ENCODE measurements around the gene MANBA. TPM values are rescaled to one million over a fixed set of nuclear protein-coding genes. Genes with fewer than 3 reads are reported as not detected.
"Not testable (repeated sequence)": the region's sequence is repeated elsewhere in the genome, so short reads cannot be mapped to it uniquely, and the experiment has no call there.

Gene MANBA
- total and polyA plus RNA-seq, 4 donors: 14.2 to 36.6 (median 24.5) TPM

DNA sequence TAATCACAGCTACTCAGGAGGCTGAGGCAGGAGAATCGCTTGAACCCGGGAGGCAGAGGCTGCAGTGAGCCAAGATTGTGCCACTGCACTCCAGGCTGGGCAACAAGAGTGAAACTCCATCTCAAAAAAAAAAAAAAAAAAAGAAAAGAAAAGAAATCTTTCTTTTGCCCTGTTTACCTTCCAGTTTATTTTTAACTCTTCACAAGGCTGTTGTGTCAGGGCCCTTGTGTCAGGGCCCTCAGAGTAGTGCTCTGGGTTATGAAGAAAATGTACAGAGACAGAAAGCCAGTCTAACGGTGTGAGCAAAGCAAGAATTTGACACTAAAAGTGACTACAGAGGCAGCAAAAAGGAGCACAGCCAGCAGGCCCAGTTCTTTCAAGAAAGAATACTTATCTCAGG lies 47.0 kb downstream of the MANBA start:
- H3K4me1 ChIP-seq (ENCODE audit: control insufficient read depth, insufficient read depth, low read length); DNase-seq (ENCODE audit: low read depth in 4 of 6, low spot score in 6 of 6); H3K27me3 ChIP-seq (ENCODE audit: control insufficient read depth, insufficient read depth, low read length); H3K9me3 ChIP-seq (ENCODE audit: control insufficient read depth, insufficient read depth, low read length); H3K4me3 ChIP-seq (ENCODE audit: low read depth, low read length); H3K36me3 ChIP-seq (ENCODE audit: control insufficient read depth, insufficient read depth, low read length); H3K27ac ChIP-seq (ENCODE audit: low read depth, low read length): not testable (repeated sequence)
- WGBS (ENCODE audit: insufficient coverage): 100% methylated on average over 2 of the region's 3 CpGs

- no CpG with 5 or more reads among the region's 3 CpGs for WGBS (ENCODE audit: insufficient coverage)
- no peak for DNase-seq (ENCODE audit: low read depth in 4 of 6, low spot score in 6 of 6)
- Histone ChIP-seq H3K27ac (ENCODE audit: low read depth, low read length) (no peak overlapping the region), H3K4me3 (ENCODE audit: low read depth, low read length) (no peak overlapping the region), H3K27me3 (ENCODE audit: control insufficient read depth, insufficient read depth, low read length) (no peaks in the 10 kb centered on the region), H3K4me1 (ENCODE audit: control insufficient read depth, insufficient read depth, low read length) (no peaks in the 10 kb centered on the region), H3K9me3 (ENCODE audit: control insufficient read depth, insufficient read depth, low read length) (no peaks in the 10 kb centered on the region), H3K36me3 (ENCODE audit: control insufficient read depth, insufficient read depth, low read length) (no peaks in the 10 kb centered on the region)
Measured at GRCh38 chr4:102713096-102713495, 47.7 kb downstream of the MANBA start.

DNA sequence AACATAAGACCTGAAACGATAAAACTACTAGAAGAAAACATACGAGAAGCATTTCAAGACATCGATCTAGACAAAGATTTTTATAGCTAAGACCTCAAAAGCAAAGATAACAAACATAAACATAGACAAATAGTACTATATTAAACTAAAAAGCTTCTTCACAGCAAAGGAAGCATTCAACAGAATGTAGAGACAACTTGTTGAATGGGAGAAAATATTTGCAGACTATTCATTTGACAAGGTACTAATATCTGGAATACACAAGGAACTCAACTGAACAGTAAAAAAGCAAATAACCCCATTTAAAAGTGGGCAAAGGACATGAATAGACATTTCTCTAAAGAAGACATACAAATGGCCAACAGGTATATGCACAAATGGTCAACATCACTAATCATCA lies 49.8 kb downstream of the MANBA start:
- no peaks in the 10 kb centered on the region for H3K4me1 ChIP-seq (ENCODE audit: control insufficient read depth, insufficient read depth, low read length)
- no CpG with 5 or more reads among the region's 3 CpGs for WGBS (ENCODE audit: insufficient coverage)

GRCh38 chr4:102709060-102709459 lies 51.7 kb downstream of the MANBA start:
- WGBS (ENCODE audit: insufficient coverage): 100% methylated on average over 1 of the region's 1 CpG
- not testable (repeated sequence) for DNase-seq (ENCODE audit: low read depth in 4 of 6, low spot score in 6 of 6); H3K27ac ChIP-seq (ENCODE audit: low read depth, low read length); H3K27me3 ChIP-seq (ENCODE audit: control insufficient read depth, insufficient read depth, low read length); H3K9me3 ChIP-seq (ENCODE audit: control insufficient read depth, insufficient read depth, low read length); H3K4me1 ChIP-seq (ENCODE audit: control insufficient read depth, insufficient read depth, low read length); H3K36me3 ChIP-seq (ENCODE audit: control insufficient read depth, insufficient read depth, low read length); H3K4me3 ChIP-seq (ENCODE audit: low read depth, low read length)

More for the DNA sequence above, 49.8 kb downstream of the MANBA start:
- no peaks in the 10 kb centered on the region for H3K9me3 ChIP-seq (ENCODE audit: control insufficient read depth, insufficient read depth, low read length)
- no peaks in the 10 kb centered on the region for H3K27me3 ChIP-seq (ENCODE audit: control insufficient read depth, insufficient read depth, low read length)
- no peak for DNase-seq (ENCODE audit: low read depth in 4 of 6, low spot score in 6 of 6)
- no peak overlapping the region for H3K4me3 ChIP-seq (ENCODE audit: low read depth, low read length)
- H3K27ac ChIP-seq (ENCODE audit: low read depth, low read length): no peak overlapping the region
- H3K36me3 ChIP-seq (ENCODE audit: control insufficient read depth, insufficient read depth, low read length): no peaks in the 10 kb centered on the region

- no peak for DNase-seq (ENCODE audit: low read depth in 4 of 6, low spot score in 6 of 6)
- Histone ChIP-seq H3K4me1 (ENCODE audit: control insufficient read depth, insufficient read depth, low read length) (no peaks in the 10 kb centered on the region), H3K9me3 (ENCODE audit: control insufficient read depth, insufficient read depth, low read length) (peaks cover 2% of the 10 kb centered on the region), H3K4me3 (ENCODE audit: low read depth, low read length) (no peak overlapping the region), H3K36me3 (ENCODE audit: control insufficient read depth, insufficient read depth, low read length) (no peaks in the 10 kb centered on the region), H3K27me3 (ENCODE audit: control insufficient read depth, insufficient read depth, low read length) (no peaks in the 10 kb centered on the region), H3K27ac (ENCODE audit: low read depth, low read length) (no peak overlapping the region)
- WGBS (ENCODE audit: insufficient coverage): no CpG with 5 or more reads among the region's 1 CpG
Measured at GRCh38 chr4:102707150-102707549, 53.6 kb downstream of the MANBA start.

GRCh38 chr4:102705391-102705935 lies 55.3 kb downstream of the MANBA start:
- no peak for DNase-seq (ENCODE audit: low read depth in 4 of 6, low spot score in 6 of 6)
- Histone ChIP-seq H3K4me3 (ENCODE audit: low read depth, low read length) (no peak overlapping the region), H3K36me3 (ENCODE audit: control insufficient read depth, insufficient read depth, low read length) (no peaks in the 10 kb centered on the region), H3K9me3 (ENCODE audit: control insufficient read depth, insufficient read depth, low read length) (peaks cover 2% of the 10 kb centered on the region), H3K27ac (ENCODE audit: low read depth, low read length) (no peak overlapping the region), H3K4me1 (ENCODE audit: control insufficient read depth, insufficient read depth, low read length) (no peaks in the 10 kb centered on the region), H3K27me3 (ENCODE audit: control insufficient read depth, insufficient read depth, low read length) (no peaks in the 10 kb centered on the region)
- WGBS (ENCODE audit: insufficient coverage): 85% methylated on average over 1 of the region's 1 CpG

GRCh38 chr4:102696758-102697157 lies 64.0 kb downstream of the MANBA start:
- Histone ChIP-seq H3K27me3 (ENCODE audit: control insufficient read depth, insufficient read depth, low read length) (no peaks in the 10 kb centered on the region), H3K4me1 (ENCODE audit: control insufficient read depth, insufficient read depth, low read length) (no peaks in the 10 kb centered on the region), H3K9me3 (ENCODE audit: control insufficient read depth, insufficient read depth, low read length) (no peaks in the 10 kb centered on the region), H3K27ac (ENCODE audit: low read depth, low read length) (no peak overlapping the region), H3K36me3 (ENCODE audit: control insufficient read depth, insufficient read depth, low read length) (no peaks in the 10 kb centered on the region), H3K4me3 (ENCODE audit: low read depth, low read length) (no peak overlapping the region)
- WGBS (ENCODE audit: insufficient coverage): 95% methylated on average over 2 of the region's 3 CpGs
- DNase-seq (ENCODE audit: low read depth in 4 of 6, low spot score in 6 of 6): no peak

- Histone ChIP-seq H3K27ac (ENCODE audit: low read depth, low read length) (no peak overlapping the region), H3K36me3 (ENCODE audit: control insufficient read depth, insufficient read depth, low read length) (no peaks in the 10 kb centered on the region), H3K4me1 (ENCODE audit: control insufficient read depth, insufficient read depth, low read length) (no peaks in the 10 kb centered on the region), H3K27me3 (ENCODE audit: control insufficient read depth, insufficient read depth, low read length) (no peaks in the 10 kb centered on the region), H3K4me3 (ENCODE audit: low read depth, low read length) (no peak overlapping the region), H3K9me3 (ENCODE audit: control insufficient read depth, insufficient read depth, low read length) (no peaks in the 10 kb centered on the region)
- no peak for DNase-seq (ENCODE audit: low read depth in 4 of 6, low spot score in 6 of 6)
- WGBS (ENCODE audit: insufficient coverage): no CpG with 5 or more reads among the region's 3 CpGs
Measured at GRCh38 chr4:102694791-102695190, 66.0 kb downstream of the MANBA start.

DNA sequence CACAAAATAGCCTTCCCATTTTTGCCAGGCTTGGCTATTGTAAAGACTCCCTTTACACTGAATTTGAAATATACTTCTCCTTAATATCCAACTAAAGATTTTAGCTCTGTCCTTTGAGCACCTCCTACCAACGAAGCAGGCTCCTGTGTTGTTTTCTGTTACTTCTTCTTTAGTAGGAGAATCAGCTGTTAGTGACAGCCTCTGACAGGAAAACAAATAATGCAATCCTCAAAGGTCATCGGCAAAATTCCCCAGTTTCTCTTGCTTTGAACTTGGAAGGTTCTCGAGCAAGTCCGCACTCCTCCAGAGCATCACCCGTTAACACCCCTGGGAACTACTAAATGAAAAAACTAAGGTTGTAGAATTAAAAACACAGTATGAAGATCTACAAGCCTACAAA lies 66.9 kb downstream of the MANBA start:
- H3K36me3 ChIP-seq (ENCODE audit: control insufficient read depth, insufficient read depth, low read length): no peaks in the 10 kb centered on the region
- no peaks in the 10 kb centered on the region for H3K27me3 ChIP-seq (ENCODE audit: control insufficient read depth, insufficient read depth, low read length)
- no peak overlapping the region for H3K27ac ChIP-seq (ENCODE audit: low read depth, low read length)
- WGBS (ENCODE audit: insufficient coverage): no CpG with 5 or more reads among the region's 5 CpGs
- no peaks in the 10 kb centered on the region for H3K9me3 ChIP-seq (ENCODE audit: control insufficient read depth, insufficient read depth, low read length)
- H3K4me3 ChIP-seq (ENCODE audit: low read depth, low read length): no peak overlapping the region
- no peak for DNase-seq (ENCODE audit: low read depth in 4 of 6, low spot score in 6 of 6)
- no peaks in the 10 kb centered on the region for H3K4me1 ChIP-seq (ENCODE audit: control insufficient read depth, insufficient read depth, low read length)

DNA sequence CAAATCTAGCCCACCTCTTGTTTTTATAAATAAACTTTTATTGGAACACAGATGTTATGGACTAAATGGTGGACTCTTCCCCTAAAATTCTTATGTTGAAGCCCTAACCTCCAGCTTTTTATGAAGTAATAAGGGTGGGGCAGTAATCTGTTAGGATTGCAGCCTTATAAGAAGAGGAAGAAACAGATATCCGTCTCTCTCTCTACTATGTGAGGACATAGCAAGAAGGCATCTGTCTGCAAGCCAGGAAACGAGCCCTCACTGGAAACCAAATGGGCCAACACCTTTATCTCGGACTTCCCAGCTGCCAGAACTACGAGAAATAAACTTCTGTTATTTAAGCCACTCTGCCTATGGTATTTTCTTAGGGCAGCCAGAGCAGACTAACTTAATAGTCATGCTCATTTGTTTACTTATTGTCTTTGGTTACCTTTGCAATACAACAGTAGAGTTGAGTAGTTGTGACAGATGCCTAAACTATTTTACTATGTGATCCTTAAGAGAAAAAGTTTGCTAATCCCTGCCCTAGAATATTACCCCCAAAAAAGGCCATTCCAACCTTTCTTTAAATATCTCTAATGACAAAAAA lies 67.4 kb downstream of the MANBA start:
- Histone ChIP-seq H3K4me3 (ENCODE audit: low read depth, low read length) (no peak overlapping the region), H3K9me3 (ENCODE audit: control insufficient read depth, insufficient read depth, low read length) (no peaks in the 10 kb centered on the region), H3K27ac (ENCODE audit: low read depth, low read length) (no peak overlapping the region), H3K27me3 (ENCODE audit: control insufficient read depth, insufficient read depth, low read length) (no peaks in the 10 kb centered on the region), H3K36me3 (ENCODE audit: control insufficient read depth, insufficient read depth, low read length) (no peaks in the 10 kb centered on the region), H3K4me1 (ENCODE audit: control insufficient read depth, insufficient read depth, low read length) (no peaks in the 10 kb centered on the region)
- DNase-seq (ENCODE audit: low read depth in 4 of 6, low spot score in 6 of 6): no peak
- 60% methylated on average over 1 of the region's 4 CpGs for WGBS (ENCODE audit: insufficient coverage)

Measured in spinal cord (tissue), 10 donors.